Measurements from ENCODE around the gene TBC1D8. TPM values are rescaled to one million over a fixed set of nuclear protein-coding genes. Genes with fewer than 3 reads are reported as not detected.

Gene TBC1D8
- total and polyA plus RNA-seq, 9 of the 15 experiments (the other 6 are each of a cell fraction or from before 2014, with no cell fraction given): 0.36 to 1.3 (median 0.82) TPM

DNA sequence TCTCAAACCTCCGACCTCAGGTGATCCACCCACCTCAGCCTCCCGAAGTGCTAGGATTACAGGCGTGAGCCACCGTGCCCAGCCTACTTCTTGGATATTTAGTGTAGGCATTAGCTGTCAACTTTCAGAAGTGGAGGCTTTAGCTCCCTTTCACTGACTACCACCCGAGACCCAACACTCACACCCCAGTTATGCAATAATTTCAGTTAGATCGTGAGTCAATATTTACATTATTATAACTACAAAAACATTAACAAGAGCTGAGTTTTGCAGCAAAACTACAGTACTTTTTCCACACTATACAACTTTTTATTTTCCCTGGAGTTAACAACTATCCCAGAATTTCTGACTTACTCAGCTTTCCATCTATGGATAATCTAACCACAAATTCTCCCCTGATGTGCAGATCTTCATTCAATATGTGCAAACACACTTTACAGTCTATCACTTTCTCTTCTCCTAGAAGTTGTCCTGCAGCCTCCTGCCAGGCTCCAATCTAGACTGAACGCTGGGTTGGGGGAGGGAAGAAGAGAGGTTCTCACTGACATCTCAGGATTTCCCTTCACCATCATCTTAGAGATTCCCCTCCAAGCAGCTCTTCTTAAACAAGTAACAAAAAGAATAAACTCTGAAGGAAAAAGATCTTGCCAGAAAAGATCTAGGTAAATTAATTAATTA, 10.1 kb downstream of the TBC1D8 start (continued):
- TF ChIP-seq, protein P1, sequence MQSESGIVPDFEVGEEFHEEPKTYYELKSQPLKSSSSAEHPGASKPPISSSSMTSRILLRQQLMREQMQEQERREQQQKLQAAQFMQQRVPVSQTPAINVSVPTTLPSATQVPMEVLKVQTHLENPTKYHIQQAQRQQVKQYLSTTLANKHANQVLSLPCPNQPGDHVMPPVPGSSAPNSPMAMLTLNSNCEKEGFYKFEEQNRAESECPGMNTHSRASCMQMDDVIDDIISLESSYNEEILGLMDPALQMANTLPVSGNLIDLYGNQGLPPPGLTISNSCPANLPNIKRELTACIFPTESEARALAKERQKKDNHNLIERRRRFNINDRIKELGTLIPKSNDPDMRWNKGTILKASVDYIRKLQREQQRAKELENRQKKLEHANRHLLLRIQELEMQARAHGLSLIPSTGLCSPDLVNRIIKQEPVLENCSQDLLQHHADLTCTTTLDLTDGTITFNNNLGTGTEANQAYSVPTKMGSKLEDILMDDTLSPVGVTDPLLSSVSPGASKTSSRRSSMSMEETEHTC (IDR thresholded peaks at IDR 0.05): no peak
- TF ChIP-seq ZNF431 (CRISPR knock-in tag; IDR thresholded peaks at IDR 0.05) (no peak), CCAR2 (IDR thresholded peaks at IDR 0.05; ENCODE audit: low read depth, low read length) (no peak), POLR2AphosphoS2 (IDR thresholded peaks at IDR 0.05; ENCODE audit: low read length) (no peak), ZFP30 (CRISPR knock-in tag; IDR thresholded peaks at IDR 0.05; ENCODE audit: borderline replicate concordance) (no peak), KAT2B (IDR thresholded peaks at IDR 0.05; ENCODE audit: low read depth, low read length) (no peak)

DNA sequence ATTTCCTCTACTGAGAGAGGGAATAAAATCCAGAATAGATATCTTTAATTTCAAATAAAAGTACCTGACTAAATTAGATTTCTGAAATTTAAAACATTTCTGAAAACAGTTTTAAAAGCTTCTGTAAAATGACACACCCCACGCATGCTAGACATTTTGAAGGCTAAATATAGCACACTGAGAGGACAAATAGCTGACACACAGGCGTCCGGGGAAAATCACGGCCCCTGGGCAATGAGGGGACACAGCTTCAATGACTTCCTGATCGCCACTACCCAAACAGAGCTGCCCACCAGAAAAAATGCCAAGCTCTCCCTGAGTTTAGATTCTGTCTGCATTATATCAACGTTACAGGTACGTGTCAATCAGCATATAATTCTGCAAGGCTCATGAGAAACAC, 10.9 kb downstream of the TBC1D8 start:
- ATAC-seq: no peak
- H3K79me2 ChIP-seq (ENCODE audit: control insufficient read depth, insufficient read depth, low read length): no peaks in the 10 kb centered on the region
- ChIA-PET POLR2A (interaction anchor here (1.0 kb wide), 1 partner anchor 138 kb away, joined by 3 read pairs; the partner anchor contains the start of gene RPL31), CTCF (ENCODE audit: low intra/inter-chr PET ratio) (no interaction called here)
- in situ Hi-C loops (cut with MboI): no loop called here
- H4K20me1 ChIP-seq (replicated peaks; ENCODE audit: control insufficient read depth, insufficient read depth, low read length): no peaks in the 10 kb centered on the region
- no peak overlapping the region for H3K4me3 ChIP-seq
- H3K36me3 ChIP-seq (ENCODE audit: control insufficient read depth, insufficient read depth, low read length): no peaks in the 10 kb centered on the region
- H3K4me2 ChIP-seq (ENCODE audit: insufficient read depth, low read length): no peak overlapping the region
- H3K27me3 ChIP-seq (ENCODE audit: control insufficient read depth in 2 of 2, insufficient read depth in 2 of 2, low read length in 2 of 2): peaks cover 21 to 43% of the 10 kb centered on the region in 2 experiments
- WGBS (ENCODE audit: insufficient coverage, low coverage, missing lambda C conversion rate): 0% methylated on average over 7 of the region's 7 CpGs
- no peak overlapping the region for H2AFZ ChIP-seq (ENCODE audit: low read depth, low read length)
- H3K9me1 ChIP-seq (ENCODE audit: control insufficient read depth, insufficient read depth, low read length): no peaks in the 10 kb centered on the region
- H3K4me1 ChIP-seq (replicated peaks in 1 of 2; ENCODE audit: control insufficient read depth in 2 of 2, insufficient read depth in 2 of 2, low read length in 2 of 2): no peaks in the 10 kb centered on the region
- FAIRE-seq: no peak
- no TSS peak for BruUV-seq (replicated peaks)
- H3K9ac ChIP-seq (ENCODE audit: insufficient read depth in 1 of 2, low read depth in 2 of 2, low read length in 2 of 2): no peak overlapping the region
- H3K27ac ChIP-seq (ENCODE audit: extremely low read depth, low read depth, low read length): no peak overlapping the region
- TF ChIP-seq ZNF212 (CRISPR knock-in tag; IDR thresholded peaks at IDR 0.05): no peak
- TF ChIP-seq, protein P2, sequence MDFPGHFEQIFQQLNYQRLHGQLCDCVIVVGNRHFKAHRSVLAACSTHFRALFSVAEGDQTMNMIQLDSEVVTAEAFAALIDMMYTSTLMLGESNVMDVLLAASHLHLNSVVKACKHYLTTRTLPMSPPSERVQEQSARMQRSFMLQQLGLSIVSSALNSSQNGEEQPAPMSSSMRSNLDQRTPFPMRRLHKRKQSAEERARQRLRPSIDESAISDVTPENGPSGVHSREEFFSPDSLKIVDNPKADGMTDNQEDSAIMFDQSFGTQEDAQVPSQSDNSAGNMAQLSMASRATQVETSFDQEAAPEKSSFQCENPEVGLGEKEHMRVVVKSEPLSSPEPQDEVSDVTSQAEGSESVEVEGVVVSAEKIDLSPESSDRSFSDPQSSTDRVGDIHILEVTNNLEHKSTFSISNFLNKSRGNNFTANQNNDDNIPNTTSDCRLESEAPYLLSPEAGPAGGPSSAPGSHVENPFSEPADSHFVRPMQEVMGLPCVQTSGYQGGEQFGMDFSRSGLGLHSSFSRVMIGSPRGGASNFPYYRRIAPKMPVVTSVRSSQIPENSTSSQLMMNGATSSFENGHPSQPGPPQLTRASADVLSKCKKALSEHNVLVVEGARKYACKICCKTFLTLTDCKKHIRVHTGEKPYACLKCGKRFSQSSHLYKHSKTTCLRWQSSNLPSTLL (IDR thresholded peaks at IDR 0.05): no peak
- TF ChIP-seq MTA3 (IDR thresholded peaks at IDR 0.05; ENCODE audit: borderline replicate concordance): no peak
- H3K9me3 ChIP-seq (replicated peaks; ENCODE audit: control insufficient read depth, insufficient read depth, low read depth, low read length): peaks cover 4% of the 10 kb centered on the region; the same call in 1 of the 2 replicates
- intact Hi-C loops (cut with micrococcal nuclease): no loop called here
- DNase-seq (ENCODE audit: extremely low read depth in 1 of 4, low spot score in 3 of 4): no peak

All from K562 (cell line).